ENCODE data around the gene SPON1.
"Not testable (repeated sequence)": the region's sequence is repeated elsewhere in the genome, so short reads cannot be mapped to it uniquely, and the experiment has no call there.

Gene SPON1

DNA sequence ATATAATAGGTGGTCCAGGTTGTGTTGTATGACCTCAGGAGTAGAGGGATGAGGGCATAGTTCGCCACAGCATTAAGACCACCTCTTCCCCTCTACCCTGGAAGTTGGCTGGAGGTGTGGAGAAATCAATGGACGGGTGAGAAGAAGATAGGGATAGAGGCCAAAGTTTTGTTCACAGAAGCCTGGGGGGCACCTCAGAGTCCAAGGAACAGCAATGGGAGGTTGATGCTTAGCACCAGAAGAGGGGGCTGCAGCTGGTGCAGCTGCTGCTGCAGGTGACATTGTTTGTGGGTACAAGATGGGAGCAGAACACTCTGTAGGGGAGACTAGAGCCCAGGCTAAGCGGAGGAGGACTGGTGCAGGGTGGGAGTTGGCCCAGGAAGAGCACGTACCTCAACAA, 31.2 kb upstream of the SPON1 start:
- Histone ChIP-seq H4K20me1 (ENCODE audit: insufficient read depth, low read length) (no peaks in the 10 kb centered on the region), H3K4me1 (ENCODE audit: low read length) (no peaks in the 10 kb centered on the region), H3K36me3 (replicated peaks; ENCODE audit: insufficient read depth, low read length) (no peaks in the 10 kb centered on the region), H3K79me2 (ENCODE audit: low read length) (no peaks in the 10 kb centered on the region), H3K27me3 (replicated peaks; ENCODE audit: insufficient read depth, low read length) (no peaks in the 10 kb centered on the region), H3K4me2 (ENCODE audit: low read depth, low read length) (no peak overlapping the region), H3K9me3 (replicated peaks; ENCODE audit: insufficient read depth, low read length) (no peaks in the 10 kb centered on the region), H3K27ac (ENCODE audit: low read length) (no peak overlapping the region), H3F3A (ENCODE audit: insufficient read depth, low read length) (no peaks in the 10 kb centered on the region), H3K9me2 (replicated peaks; ENCODE audit: insufficient read depth, low read length) (no peaks in the 10 kb centered on the region), H3K9ac (ENCODE audit: low read length) (no peak overlapping the region), H2AFZ (ENCODE audit: low read length) (no peak overlapping the region), H3K4me3 (ENCODE audit: low read length) (no peak overlapping the region)
- no peak for DNase-seq
- TF ChIP-seq EZH2 (optimal IDR thresholded peaks at IDR 0.05; ENCODE audit: low read depth, low read length) = no peak
- TF ChIP-seq EZH2phosphoT487 (IDR thresholded peaks at IDR 0.05; ENCODE audit: low read length) = no peak
- no peak for TF ChIP-seq CTCF (IDR thresholded peaks at IDR 0.05; ENCODE audit: low read length)

DNA sequence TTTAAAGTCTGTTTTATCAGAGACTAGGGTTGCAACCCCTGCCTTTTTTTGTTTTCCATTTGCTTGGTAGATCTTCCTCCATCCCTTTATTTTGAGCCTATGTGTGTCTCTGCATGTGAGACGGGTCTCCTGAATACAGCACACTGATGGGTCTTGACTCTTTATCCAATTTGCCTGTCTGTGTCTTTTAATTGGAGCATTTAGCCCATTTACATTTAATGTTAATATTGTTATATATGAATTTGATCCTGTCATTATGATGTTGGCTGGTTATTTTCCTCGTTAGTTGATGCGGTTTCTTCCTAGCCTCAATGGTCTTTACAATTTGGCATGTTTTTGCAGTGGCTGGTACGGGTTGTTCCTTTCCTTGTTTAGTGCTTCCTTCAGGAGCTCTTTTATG, 25.4 kb upstream of the SPON1 start:
- H3K9ac ChIP-seq (ENCODE audit: low read length); H3K27ac ChIP-seq (ENCODE audit: low read length); H3F3A ChIP-seq (ENCODE audit: insufficient read depth, low read length); H3K79me2 ChIP-seq (ENCODE audit: low read length); DNase-seq; H3K36me3 ChIP-seq (replicated peaks; ENCODE audit: insufficient read depth, low read length); H3K9me2 ChIP-seq (replicated peaks; ENCODE audit: insufficient read depth, low read length); H2AFZ ChIP-seq (ENCODE audit: low read length); H3K4me3 ChIP-seq (ENCODE audit: low read length); H4K20me1 ChIP-seq (ENCODE audit: insufficient read depth, low read length); H3K9me3 ChIP-seq (replicated peaks; ENCODE audit: insufficient read depth, low read length); H3K27me3 ChIP-seq (replicated peaks; ENCODE audit: insufficient read depth, low read length); H3K4me2 ChIP-seq (ENCODE audit: low read depth, low read length); H3K4me1 ChIP-seq (ENCODE audit: low read length): not testable (repeated sequence)

GRCh38 chr11:13938829-13939228, 23.7 kb upstream of the SPON1 start:
- not testable (repeated sequence) for H3K9me2 ChIP-seq (replicated peaks; ENCODE audit: insufficient read depth, low read length); H3K4me3 ChIP-seq (ENCODE audit: low read length); H3K4me2 ChIP-seq (ENCODE audit: low read depth, low read length); H3F3A ChIP-seq (ENCODE audit: insufficient read depth, low read length); H3K9ac ChIP-seq (ENCODE audit: low read length); H3K27me3 ChIP-seq (replicated peaks; ENCODE audit: insufficient read depth, low read length); H3K4me1 ChIP-seq (ENCODE audit: low read length); H4K20me1 ChIP-seq (ENCODE audit: insufficient read depth, low read length); DNase-seq; H3K27ac ChIP-seq (ENCODE audit: low read length); H2AFZ ChIP-seq (ENCODE audit: low read length); H3K79me2 ChIP-seq (ENCODE audit: low read length); H3K9me3 ChIP-seq (replicated peaks; ENCODE audit: insufficient read depth, low read length); H3K36me3 ChIP-seq (replicated peaks; ENCODE audit: insufficient read depth, low read length)

- Histone ChIP-seq H3K4me2 (ENCODE audit: low read depth, low read length) (no peak overlapping the region), H3K79me2 (ENCODE audit: low read length) (no peaks in the 10 kb centered on the region), H3K9me3 (replicated peaks; ENCODE audit: insufficient read depth, low read length) (no peaks in the 10 kb centered on the region), H2AFZ (ENCODE audit: low read length) (no peak overlapping the region), H4K20me1 (ENCODE audit: insufficient read depth, low read length) (no peaks in the 10 kb centered on the region), H3F3A (ENCODE audit: insufficient read depth, low read length) (no peaks in the 10 kb centered on the region), H3K36me3 (replicated peaks; ENCODE audit: insufficient read depth, low read length) (no peaks in the 10 kb centered on the region), H3K9ac (ENCODE audit: low read length) (no peak overlapping the region), H3K9me2 (replicated peaks; ENCODE audit: insufficient read depth, low read length) (no peaks in the 10 kb centered on the region), H3K27ac (ENCODE audit: low read length) (no peak overlapping the region), H3K4me1 (ENCODE audit: low read length) (no peaks in the 10 kb centered on the region), H3K4me3 (ENCODE audit: low read length) (no peak overlapping the region), H3K27me3 (replicated peaks; ENCODE audit: insufficient read depth, low read length) (no peaks in the 10 kb centered on the region)
- no peak for TF ChIP-seq EZH2phosphoT487 (IDR thresholded peaks at IDR 0.05; ENCODE audit: low read length)
- no peak for TF ChIP-seq CTCF (IDR thresholded peaks at IDR 0.05; ENCODE audit: low read length)
- TF ChIP-seq EZH2 (optimal IDR thresholded peaks at IDR 0.05; ENCODE audit: low read depth, low read length) = no peak
- DNase-seq = no peak
These were observed 22.3 kb upstream of the SPON1 start for GRCh38 chr11:13939961-13940906.
